Thyroid gland (tissue), 4 donors: ENCODE data around the gene RHOC. TPM values are rescaled to one million over a fixed set of nuclear protein-coding genes. Genes with fewer than 3 reads are reported as not detected.

Source experiments
- DNase-seq, 2 donors: peaks; one replicate each; pipeline ENCODE4 v3.0.0-alpha.2; 2019
- H3K27ac ChIP-seq, 3 donors: fragments of 200-600 bp; sonication (generic); 1 replicate in 2 of 3; 2 replicates in 1 of 3; pipeline ENCODE4 v1.5.1; 2016 to 2019; ENCODE audit warnings: mild to moderate bottlenecking in 1 of 3, moderate library complexity in 1 of 3
- H3K27me3 ChIP-seq: fragments of 200-600 bp; sonication (generic); one replicate; pipeline ENCODE4 v1.5.1; 2019
- H3K36me3 ChIP-seq, 2 donors: fragments of 200-600 bp; sonication (generic); one replicate each; pipeline ENCODE4 v1.5.1; 2016 to 2019
- H3K4me1 ChIP-seq, 2 donors: fragments of 200-600 bp; sonication (generic); one replicate each; pipeline ENCODE4 v1.5.1; 2017 to 2019
- H3K4me3 ChIP-seq, 3 donors: fragments of 200-600 bp; sonication (generic); replicated peaks in 1 of 3; 1 replicate in 2 of 3; 2 replicates in 1 of 3; pipeline ENCODE4 v1.5.1; 2016; ENCODE audit warnings: mild to moderate bottlenecking in 1 of 3
- H3K9me3 ChIP-seq: fragments of 200-600 bp; sonication (generic); one replicate; pipeline ENCODE4 v1.5.1; 2017
- POLR2A ChIP-seq, 2 donors: fragments of 450-650 bp; IDR thresholded peaks; one replicate each; pipeline ENCODE4 v1.6.1; 2017; ENCODE audit warnings: antibody characterized with exemption in 2 of 2, mild to moderate bottlenecking in 2 of 2, moderate library complexity in 1 of 2
- WGBS, 2 donors: methylation state at CpG; one replicate each; pipeline ENCODE4 v1.1.5; 2017; 5-methylcytosine and 5-hydroxymethylcytosine counted together
- intact Hi-C: fragments of 100-400 bp; cut with DNase I; formaldehyde crosslinking; loops from one replicate; pipeline ENCODE4 v1.15.1; 2023
- total RNA-seq, 4 donors: library from RNA; depleted of rRNA; stranded (reverse); fragments of >200 nt; gene quantifications; one replicate each; pipeline ENCODE4 v1.2.3, GENCODE V29; 2016
- TF ChIP-seq, protein P1 (sequence below), 6 experiments: fragments of 200-600 bp in 3 of 6; fragments of 450-650 bp in 3 of 6; sonication (generic) in 3 of 6; IDR thresholded peaks; one replicate each; pipeline ENCODE4 v1.5.1; 2016 to 2019; ENCODE audit warnings: antibody characterized with exemption in 6 of 6, mild to moderate bottlenecking in 2 of 6, inconsistent platforms in 1 of 6, moderate library complexity in 1 of 6

Gene RHOC
- total RNA-seq, 4 donors from 2014 or later, result 125 to 188 (median 175) TPM

DNA sequence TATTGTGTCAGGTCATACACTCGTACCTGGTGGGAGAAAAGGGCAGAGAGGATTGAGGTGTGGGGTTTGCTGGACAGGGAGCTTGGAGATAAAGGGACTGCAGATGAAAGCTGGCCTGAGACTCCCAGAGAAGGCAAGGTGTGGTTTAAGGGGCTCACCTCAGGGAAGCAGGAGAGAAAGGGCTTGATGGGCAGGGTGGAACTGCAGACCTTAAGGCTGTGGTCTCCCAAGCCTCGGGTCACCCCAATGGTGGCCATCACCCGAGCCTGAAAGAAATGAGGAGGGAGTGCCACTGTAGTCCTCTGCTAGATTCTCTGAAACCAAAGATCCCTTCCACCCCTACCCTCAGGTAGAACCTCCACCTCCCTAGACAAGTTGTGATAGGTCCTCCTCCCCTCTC is 3.7 kb upstream of the RHOC start:
- 81 to 91% methylated on average over 3 of the region's 3 CpGs for WGBS, 2 donors
- intact Hi-C loops, result loop anchor here (5.0 kb wide), 1 partner anchor 93 kb away; the partner anchor contains the start of genes CAPZA1 and ST7L

DNA sequence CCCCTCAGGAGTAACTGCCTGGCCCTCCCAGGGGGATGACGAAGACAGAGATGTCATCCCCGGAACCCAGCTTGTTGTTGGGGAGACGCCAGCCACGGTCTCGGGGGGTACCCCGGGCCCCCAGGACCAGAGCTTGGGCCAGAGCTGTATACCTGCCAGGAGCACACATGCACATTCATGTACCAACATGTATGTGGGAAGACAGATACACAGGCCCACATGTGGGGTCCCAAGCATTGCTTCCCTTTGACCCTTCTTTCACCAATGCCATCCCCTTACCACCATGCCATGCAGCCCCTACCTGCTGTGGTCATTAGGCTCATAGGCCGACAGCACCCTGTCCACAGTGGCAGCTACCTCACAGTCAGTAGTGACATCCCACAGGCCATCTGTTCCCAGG is 3.2 kb upstream of the RHOC start:
- intact Hi-C loops, result loop anchor here (5.0 kb wide), 1 partner anchor 93 kb away; the partner anchor contains the start of genes CAPZA1 and ST7L
- H3K27me3 ChIP-seq, result no peaks in the 10 kb centered on the region
- H3K4me1 ChIP-seq, result peaks cover 25 to 29% of the 10 kb centered on the region in 2 donors
- H3K36me3 ChIP-seq, result no peaks in the 10 kb centered on the region
- WGBS, 2 donors, result 75 to 88% methylated on average over 7 of the region's 7 CpGs
- TF ChIP-seq POLR2A (IDR thresholded peaks at IDR 0.05), result no peak
- TF ChIP-seq, protein P1, sequence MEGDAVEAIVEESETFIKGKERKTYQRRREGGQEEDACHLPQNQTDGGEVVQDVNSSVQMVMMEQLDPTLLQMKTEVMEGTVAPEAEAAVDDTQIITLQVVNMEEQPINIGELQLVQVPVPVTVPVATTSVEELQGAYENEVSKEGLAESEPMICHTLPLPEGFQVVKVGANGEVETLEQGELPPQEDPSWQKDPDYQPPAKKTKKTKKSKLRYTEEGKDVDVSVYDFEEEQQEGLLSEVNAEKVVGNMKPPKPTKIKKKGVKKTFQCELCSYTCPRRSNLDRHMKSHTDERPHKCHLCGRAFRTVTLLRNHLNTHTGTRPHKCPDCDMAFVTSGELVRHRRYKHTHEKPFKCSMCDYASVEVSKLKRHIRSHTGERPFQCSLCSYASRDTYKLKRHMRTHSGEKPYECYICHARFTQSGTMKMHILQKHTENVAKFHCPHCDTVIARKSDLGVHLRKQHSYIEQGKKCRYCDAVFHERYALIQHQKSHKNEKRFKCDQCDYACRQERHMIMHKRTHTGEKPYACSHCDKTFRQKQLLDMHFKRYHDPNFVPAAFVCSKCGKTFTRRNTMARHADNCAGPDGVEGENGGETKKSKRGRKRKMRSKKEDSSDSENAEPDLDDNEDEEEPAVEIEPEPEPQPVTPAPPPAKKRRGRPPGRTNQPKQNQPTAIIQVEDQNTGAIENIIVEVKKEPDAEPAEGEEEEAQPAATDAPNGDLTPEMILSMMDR (IDR thresholded peaks at IDR 0.05), result no peak
- no peaks in the 10 kb centered on the region for H3K9me3 ChIP-seq
- H3K27ac ChIP-seq, result no peak overlapping the region
- H3K4me3 ChIP-seq, result no peak overlapping the region
- no peak for DNase-seq

More for the DNA sequence above, 3.7 kb upstream of the RHOC start:
- Histone ChIP-seq H3K4me3 (no peak overlapping the region), H3K27ac (no peak overlapping the region), H3K4me1 (peaks cover 20 to 25% of the 10 kb centered on the region in 2 donors), H3K9me3 (no peaks in the 10 kb centered on the region), H3K27me3 (no peaks in the 10 kb centered on the region), H3K36me3 (no peaks in the 10 kb centered on the region)
- DNase-seq, result no peak
- TF ChIP-seq, protein P1 (IDR thresholded peaks at IDR 0.05), result no peak
- no peak for TF ChIP-seq POLR2A (IDR thresholded peaks at IDR 0.05)

DNA sequence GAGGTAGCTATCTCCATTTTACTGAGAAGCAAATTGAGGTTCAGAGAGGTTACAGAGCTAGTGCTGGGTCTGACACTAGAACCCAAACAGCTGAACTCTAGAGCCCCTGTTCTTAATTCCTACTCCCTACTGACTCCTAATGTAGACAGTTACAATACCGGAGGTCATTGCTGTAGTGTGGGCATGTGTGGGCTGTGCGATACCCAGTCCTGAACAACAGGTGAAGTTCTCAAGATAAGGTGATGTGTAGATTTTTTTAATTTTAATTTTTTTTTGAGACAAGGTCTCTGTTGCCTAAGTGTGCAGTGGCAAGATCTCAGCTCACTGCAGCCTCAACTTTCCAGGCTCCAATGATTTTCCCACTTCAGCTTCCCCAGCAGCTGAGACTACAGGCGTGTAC is 1.6 kb upstream of the RHOC start:
- intact Hi-C loops, result loop anchor here (5.0 to 10.0 kb wide), 3 partner anchors 204 to 316 kb away; partner anchors contain the start of gene WNT2B
- WGBS, 2 donors, result 94 to 97% methylated on average over 3 of the region's 3 CpGs
- Histone ChIP-seq H3K4me1 (peaks cover 16 to 31% of the 10 kb centered on the region in 2 donors), H3K36me3 (no peaks in the 10 kb centered on the region), H3K27ac (no peak overlapping the region), H3K9me3 (no peaks in the 10 kb centered on the region), H3K4me3 (no peak overlapping the region), H3K27me3 (no peaks in the 10 kb centered on the region)
- no peak for DNase-seq
- no peak for TF ChIP-seq POLR2A (IDR thresholded peaks at IDR 0.05)
- TF ChIP-seq, protein P1 (IDR thresholded peaks at IDR 0.05), result no peak

DNA sequence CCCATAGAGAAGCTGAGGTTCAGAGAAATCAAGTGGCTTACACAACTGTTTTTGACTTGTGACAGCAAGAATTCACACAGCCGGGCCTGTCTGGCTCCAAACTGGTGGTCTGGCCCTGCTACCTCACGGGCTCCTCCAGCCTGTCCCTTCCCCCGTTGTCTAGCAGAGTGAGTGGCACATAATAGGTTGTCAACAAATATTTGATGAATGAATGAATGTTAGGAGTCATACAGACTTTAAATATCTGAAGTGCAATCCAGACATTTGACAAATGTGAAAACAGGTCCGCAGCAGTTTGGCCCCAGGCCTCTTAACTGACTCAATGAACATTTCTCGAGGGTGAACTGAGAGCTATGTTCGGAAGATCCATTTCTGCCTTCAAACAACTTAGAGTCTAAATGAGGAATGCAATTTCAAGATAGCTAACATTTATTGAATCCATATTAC is 1.1 kb upstream of the RHOC start:
- WGBS, 2 donors, result 86 to 93% methylated on average over 6 of the region's 6 CpGs

More for the DNA sequence above, 1.1 kb upstream of the RHOC start:
- Histone ChIP-seq H3K4me1 (peaks cover 15 to 29% of the 10 kb centered on the region in 2 donors), H3K27me3 (no peaks in the 10 kb centered on the region), H3K36me3 (no peaks in the 10 kb centered on the region), H3K27ac (no peak overlapping the region), H3K9me3 (no peaks in the 10 kb centered on the region), H3K4me3 (no peak overlapping the region)
- intact Hi-C loops, result loop anchor here (5.0 to 10.0 kb wide), 3 partner anchors 203 to 316 kb away; partner anchors contain the start of gene WNT2B
- DNase-seq, result no peak
- TF ChIP-seq POLR2A (IDR thresholded peaks at IDR 0.05), result no peak
- TF ChIP-seq, protein P1 (IDR thresholded peaks at IDR 0.05), result no peak
